A549 (cell line): ENCODE results near the gene HOXB4. TPM values are rescaled to one million over a fixed set of nuclear protein-coding genes. Genes with fewer than 3 reads are reported as not detected.

Experiments used
- ATAC-seq, 2 experiments: fragments of 200-7000 bp in 1 of 2; fragments of >200 bp in 1 of 2; cut with Nextera tagmentation in 1 of 2; cut with Tn5 transposase in 1 of 2; 3 replicates each; pipeline versions ENCODE4 v1.8.0 to v1.9.1; 2018 to 2020; ENCODE audit warnings: mild to moderate bottlenecking in 1 of 2, moderate library complexity in 1 of 2
- CTCF ChIA-PET: fragments of 300-600 bp; sonication (Branson Sonifier 250); formaldehyde crosslinking; extraction: SDS; loops from one replicate; lab custom pipeline; 2021; ENCODE audit warnings: antibody characterized with exemption, inconsistent platforms; lab: Yijun Ruan, JAX
- POLR2A ChIA-PET: fragments of 350-600 bp; formaldehyde crosslinking; extraction: SDS; loops from one replicate; lab custom pipeline; 2021; ENCODE audit warnings: antibody characterized with exemption, inconsistent platforms; lab: Yijun Ruan, JAX
- DNase-seq, 2 experiments: peaks; one replicate each; pipeline versions ENCODE4 v3.0.0 to v3.0.0-alpha.2; 2011 to 2016; ENCODE audit warnings: low read depth in 1 of 2, low spot score in 1 of 2
- FAIRE-seq: peaks from 2 replicates; lab custom pipeline; 2011; peaks lifted over from hg19 to GRCh38; lab: Jason Lieb, UNC
- H3K27ac ChIP-seq, 2 experiments: fragments of >200 bp; sonication (Bioruptor Twin); formaldehyde crosslinking; 3 replicates each; pipeline ENCODE4 v1.5.1; 2016 to 2017
- H3K4me1 ChIP-seq: fragments of >200 bp; sonication (Bioruptor Twin); formaldehyde crosslinking; 3 replicates; pipeline ENCODE4 v1.6.1; 2016
- H3K4me2 ChIP-seq: fragments of >200 bp; sonication (Bioruptor Twin); formaldehyde crosslinking; 3 replicates; pipeline ENCODE4 v1.6.1; 2016
- H3K4me3 ChIP-seq: fragments of >200 bp; sonication (Bioruptor Twin); formaldehyde crosslinking; 3 replicates; pipeline ENCODE4 v1.5.1; 2016
- H3K9me3 ChIP-seq: fragments of >200 bp; sonication (Bioruptor Twin); formaldehyde crosslinking; 3 replicates; pipeline ENCODE4 v1.6.1; 2016
- CHD2 ChIP-seq: fragments of 150-350 bp; IDR thresholded peaks from 2 replicates; pipeline ENCODE4 v1.6.1; 2014; ENCODE audit warnings: low read length; ENCODE audit not compliant: partially characterized antibody
- EHMT2 ChIP-seq: fragments of 200-600 bp; sonication (generic); IDR thresholded peaks from 2 replicates; pipeline ENCODE4 v1.6.1; 2016; ENCODE audit warnings: antibody characterized with exemption, low read depth, mild to moderate bottlenecking, moderate library complexity
- FOXS1 ChIP-seq: fragments of 250-450 bp; sonication (Bioruptor Pico); IDR thresholded peaks from 2 replicates; pipeline ENCODE4 v1.5.0; 2020; ENCODE audit warnings: mild to moderate bottlenecking, moderate library complexity
- HEYL ChIP-seq: fragments of 250-450 bp; sonication (Bioruptor Pico); IDR thresholded peaks from 2 replicates; pipeline ENCODE4 v1.8.0; 2021; ENCODE audit warnings: mild to moderate bottlenecking, moderate library complexity
- HOXB13 ChIP-seq: fragments of 250-450 bp; sonication (Bioruptor Pico); IDR thresholded peaks from 2 replicates; pipeline ENCODE4 v1.5.0; 2020; ENCODE audit warnings: low read depth, mild to moderate bottlenecking, moderate library complexity
- MAFK ChIP-seq: fragments of 450-650 bp; IDR thresholded peaks from 2 replicates; pipeline ENCODE4 v1.6.1; 2014; ENCODE audit not compliant: partially characterized antibody
- POLR2A ChIP-seq: IDR thresholded peaks from 2 replicates; pipeline ENCODE4 v1.6.1; 2012; ENCODE audit warnings: mild to moderate bottlenecking, low read length
- POLR2AphosphoS2 ChIP-seq: conservative IDR thresholded peaks from 2 replicates; pipeline ENCODE4 v1.6.1; 2012; ENCODE audit warnings: low read length, improper control_type of control experiment, inconsistent platforms
- RAD21 ChIP-seq, 2 experiments: fragments of >200 bp in 1 of 2; sonication (Bioruptor Twin) in 1 of 2; formaldehyde crosslinking in 1 of 2; IDR thresholded peaks in 1 of 2; conservative IDR thresholded peaks in 1 of 2; 2 replicates in 1 of 2; 3 replicates in 1 of 2; pipeline ENCODE4 v1.6.1; 2012 to 2018; ENCODE audit warnings: inconsistent platforms in 1 of 2
- RARB ChIP-seq: fragments of 250-450 bp; sonication (Bioruptor Pico); IDR thresholded peaks from 2 replicates; pipeline ENCODE4 v1.8.0; 2021; ENCODE audit warnings: mild to moderate bottlenecking, moderate library complexity
- TFCP2L1 ChIP-seq: fragments of 250-450 bp; sonication (Bioruptor Pico); IDR thresholded peaks from 2 replicates; pipeline ENCODE4 v1.5.0; 2021; ENCODE audit warnings: mild to moderate bottlenecking
- ZFP36 ChIP-seq: fragments of 450-650 bp; IDR thresholded peaks from 2 replicates; pipeline ENCODE4 v1.6.1; 2014; ENCODE audit warnings: borderline replicate concordance; ENCODE audit not compliant: partially characterized antibody
- ZNF302 ChIP-seq: fragments of 250-450 bp; sonication (Bioruptor Pico); IDR thresholded peaks from 2 replicates; pipeline ENCODE4 v1.9.0; 2021; ENCODE audit warnings: inconsistent platforms, mild to moderate bottlenecking, moderate library complexity
- WGBS: methylation state at CpG from one replicate; pipeline ENCODE4 v1.1.6; 2017; ENCODE audit errors: missing lambda C conversion rate; 5-methylcytosine and 5-hydroxymethylcytosine counted together
- polyA plus RNA-seq, 4 experiments: library from polyadenylated mRNA; depleted of rRNA in 3 of 4; stranded (reverse); fragments of >200 nt; fragmentation: RNase III in 1 of 4; extraction: RNeasy Plus Mini Kit Qiagen cat#74134 plus additional on column Dnase treatment in 1 of 4; gene quantifications; 2 replicates in 3 of 4; 3 replicates in 1 of 4; pipeline ENCODE4 v1.2.3, GENCODE V29; 2011 to 2017
- TF ChIP-seq, protein P1 (sequence below): fragments of >200 bp; sonication (Bioruptor Twin); formaldehyde crosslinking; IDR thresholded peaks from 3 replicates; pipeline ENCODE4 v1.6.1; 2016
- TF ChIP-seq, protein P2 (sequence below): fragments of >200 bp; sonication (Bioruptor Twin); formaldehyde crosslinking; IDR thresholded peaks from 2 replicates; pipeline ENCODE4 v1.6.1; 2016

HOXB4 gene
- polyA plus RNA-seq, 2 of the 4 experiments (the other 2 are of a cell fraction) = 0.30 to 0.74 TPM

- H3K27ac ChIP-seq = no peak overlapping the region
- TF ChIP-seq ZFP36 (no peak), POLR2A (no peak), HEYL (CRISPR knock-in tag) (no peak), EHMT2 (no peak), MAFK (no peak), HOXB13 (CRISPR knock-in tag) (no peak), FOXS1 (CRISPR knock-in tag) (no peak), RAD21 (conservative IDR thresholded peaks at IDR 0.05 in 1 of 2, IDR thresholded peaks at IDR 0.05 in 1 of 2) (no peak), CHD2 (no peak)
- TF ChIP-seq, protein P1, sequence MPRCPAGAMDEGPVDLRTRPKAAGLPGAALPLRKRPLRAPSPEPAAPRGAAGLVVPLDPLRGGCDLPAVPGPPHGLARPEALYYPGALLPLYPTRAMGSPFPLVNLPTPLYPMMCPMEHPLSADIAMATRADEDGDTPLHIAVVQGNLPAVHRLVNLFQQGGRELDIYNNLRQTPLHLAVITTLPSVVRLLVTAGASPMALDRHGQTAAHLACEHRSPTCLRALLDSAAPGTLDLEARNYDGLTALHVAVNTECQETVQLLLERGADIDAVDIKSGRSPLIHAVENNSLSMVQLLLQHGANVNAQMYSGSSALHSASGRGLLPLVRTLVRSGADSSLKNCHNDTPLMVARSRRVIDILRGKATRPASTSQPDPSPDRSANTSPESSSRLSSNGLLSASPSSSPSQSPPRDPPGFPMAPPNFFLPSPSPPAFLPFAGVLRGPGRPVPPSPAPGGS = no peak
- TF ChIP-seq, all 56 proteins: peak for 0
- WGBS = 95% methylated on average over 26 of the region's 26 CpGs
- no peak overlapping the region for H3K4me3 ChIP-seq
- ChIA-PET POLR2A (interaction anchor here (1.4 kb wide), 1 partner anchor 7 kb away, joined by 3 read pairs; no protein-coding TSS in a partner anchor), CTCF (interaction anchor here (0.7 to 2.9 kb wide), 4 partner anchors 255 to 304 kb away, joined by 3 to 19 read pairs (median 9); no protein-coding TSS in a partner anchor)
- no peaks in the 10 kb centered on the region for H3K9me3 ChIP-seq
- FAIRE-seq (no peak), ATAC-seq (no peak), DNase-seq (no peak)
- no peak overlapping the region for H3K4me2 ChIP-seq
- H3K4me1 ChIP-seq = peaks cover 30% of the 10 kb centered on the region
Observed at GRCh38 chr17:48596735-48597527, 18.8 kb upstream of the HOXB4 start.

GRCh38 chr17:48596000-48596734 is 18.0 kb upstream of the HOXB4 start:
- Histone ChIP-seq H3K4me1 (peaks cover 24% of the 10 kb centered on the region), H3K27ac (no peak overlapping the region), H3K4me2 (no peak overlapping the region), H3K4me3 (no peak overlapping the region), H3K9me3 (no peaks in the 10 kb centered on the region)
- no peak for DNase-seq
- TF ChIP-seq ZNF302 (CRISPR knock-in tag) (no peak), TFCP2L1 (no peak), HOXB13 (CRISPR knock-in tag) (no peak), POLR2A (no peak), HEYL (CRISPR knock-in tag) (no peak), POLR2AphosphoS2 (no peak), ZFP36 (no peak)
- TF ChIP-seq, protein P2, sequence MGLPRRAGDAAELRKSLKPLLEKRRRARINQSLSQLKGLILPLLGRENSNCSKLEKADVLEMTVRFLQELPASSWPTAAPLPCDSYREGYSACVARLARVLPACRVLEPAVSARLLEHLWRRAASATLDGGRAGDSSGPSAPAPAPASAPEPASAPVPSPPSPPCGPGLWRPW = no peak
- CTCF ChIA-PET = interaction anchor here (0.7 to 2.9 kb wide), 6 partner anchors 41 to 303 kb away, joined by 3 to 19 read pairs (median 5); no protein-coding TSS in a partner anchor
- POLR2A ChIA-PET = interaction anchor here (1.4 kb wide), 1 partner anchor 8 kb away, joined by 3 read pairs; no protein-coding TSS in a partner anchor
- no peak for ATAC-seq
- no peak for FAIRE-seq
- 93% methylated on average over 51 of the region's 54 CpGs for WGBS

DNA sequence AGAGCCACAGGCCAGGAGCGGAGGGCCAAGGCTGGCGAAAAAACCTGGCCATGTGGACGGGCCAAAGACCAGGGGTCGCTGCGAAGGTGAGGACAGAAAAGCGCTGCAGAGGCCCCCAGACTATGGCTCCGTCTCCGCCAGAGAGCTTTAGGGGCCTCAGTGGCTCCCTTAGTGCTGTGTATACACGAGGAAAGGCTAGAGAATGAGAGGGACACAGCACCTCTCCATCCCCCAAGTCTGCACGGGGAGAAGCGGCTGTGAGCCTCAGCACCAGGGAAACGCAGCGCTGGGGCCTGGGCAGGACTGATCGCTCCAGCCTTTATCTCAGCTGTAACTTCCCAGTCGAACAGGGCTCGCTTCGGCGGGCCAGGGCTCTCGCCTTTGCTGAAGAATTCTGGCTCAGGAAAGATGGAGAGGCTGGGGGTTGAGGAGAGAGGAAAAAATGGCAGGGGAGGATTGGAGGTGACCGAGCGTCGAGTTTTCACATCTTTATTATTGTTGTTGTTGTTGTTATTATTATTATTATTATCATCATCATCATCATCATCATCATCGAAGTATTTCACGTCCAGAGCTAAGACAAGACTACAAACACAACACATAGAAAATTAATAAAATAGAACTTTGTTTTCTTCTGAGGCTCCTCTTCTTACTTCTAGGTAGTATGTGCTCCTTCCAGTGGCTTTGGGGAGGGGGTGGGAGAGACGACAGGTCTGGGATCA is 17.3 kb upstream of the HOXB4 start:
- no peaks in the 10 kb centered on the region for H3K9me3 ChIP-seq
- ATAC-seq (no peak), FAIRE-seq (no peak), DNase-seq (no peak)
- H3K27ac ChIP-seq = no peak overlapping the region
- H3K4me3 ChIP-seq = no peak overlapping the region
- no peak for TF ChIP-seq RARB (CRISPR knock-in tag)
- H3K4me2 ChIP-seq = no peak overlapping the region
- H3K4me1 ChIP-seq = peaks cover 17% of the 10 kb centered on the region
- POLR2A ChIA-PET = interaction anchor here (1.4 kb wide), 1 partner anchor 9 kb away, joined by 3 read pairs; no protein-coding TSS in a partner anchor
- CTCF ChIA-PET = interaction anchor here (0.7 to 5.9 kb wide), 13 partner anchors 13 to 569 kb away, joined by 3 to 64 read pairs (median 7); no protein-coding TSS in a partner anchor
- 89% methylated on average over 25 of the region's 25 CpGs for WGBS
